ENCODE data around the gene CRYZL1. TPM values are rescaled to one million over a fixed set of nuclear protein-coding genes. Genes with fewer than 3 reads are reported as not detected.
A peak's percentile ranks its signal among the peaks of the same experiment; 100 is the strongest.

Gene CRYZL1
- polyA plus RNA-seq, 3 donors, result 25.9 to 30.6 (median 26.1) TPM

DNA sequence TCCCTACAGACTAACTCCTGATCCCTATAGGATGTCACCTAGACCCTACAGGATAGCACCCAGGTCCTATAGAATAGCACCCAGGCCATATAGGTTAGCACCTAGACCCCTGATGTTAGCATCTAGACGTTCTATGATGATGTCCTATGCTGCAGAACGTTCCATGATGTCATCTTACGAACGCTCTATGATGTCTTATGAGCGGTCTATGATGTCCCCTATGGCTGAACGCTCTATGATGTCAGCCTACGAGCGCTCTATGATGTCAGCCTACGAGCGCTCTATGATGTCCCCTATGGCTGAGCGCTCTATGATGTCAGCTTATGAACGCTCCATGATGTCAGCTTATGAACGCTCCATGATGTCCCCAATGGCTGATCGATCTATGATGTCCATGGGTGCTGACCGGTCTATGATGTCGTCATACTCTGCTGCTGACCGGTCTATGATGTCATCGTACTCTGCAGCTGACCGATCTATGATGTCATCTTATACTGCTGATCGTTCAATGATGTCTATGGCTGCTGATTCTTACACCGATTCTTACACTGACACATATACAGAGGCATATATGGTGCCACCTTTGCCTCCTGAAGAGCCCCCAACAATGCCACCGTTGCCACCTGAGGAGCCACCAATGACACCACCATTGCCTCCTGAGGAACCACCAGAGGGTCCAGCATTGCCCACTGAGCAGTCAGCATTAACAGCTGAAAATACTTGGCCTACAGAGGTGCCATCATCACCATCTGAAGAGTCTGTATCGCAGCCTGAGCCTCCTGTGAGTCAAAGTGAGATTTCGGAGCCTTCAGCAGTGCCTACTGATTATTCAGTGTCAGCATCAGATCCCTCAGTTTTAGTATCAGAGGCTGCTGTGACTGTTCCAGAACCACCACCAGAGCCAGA, 89.2 kb downstream of the CRYZL1 start:
- Histone ChIP-seq H3K27ac (ENCODE audit: low read depth in 1 of 2, low read length in 2 of 2) (peak overlapping the region in 1 of 2 donors; percentile 15), H3K4me1 (ENCODE audit: control insufficient read depth in 1 of 2, insufficient read depth in 2 of 2, low read length in 2 of 2) (no peaks in the 10 kb centered on the region), H2AFZ (ENCODE audit: insufficient read depth, low read depth, low read length, poor library complexity, severe bottlenecking) (no peak overlapping the region), H4K20me1 (ENCODE audit: insufficient read depth, low read length) (peaks cover 99% of the 10 kb centered on the region), H3K4me3 (replicated peaks in 1 of 3; ENCODE audit: low read depth in 2 of 3, low read length in 3 of 3) (no peak overlapping the region), H3K9me3 (replicated peaks in 1 of 2; ENCODE audit: control insufficient read depth in 1 of 2, insufficient read depth in 1 of 2, low read length in 2 of 2) (no peaks in the 10 kb centered on the region), H3K27me3 (ENCODE audit: control insufficient read depth in 2 of 2, insufficient read depth in 2 of 2, low read length in 2 of 2) (no peaks in the 10 kb centered on the region), H3K4me2 (replicated peaks; ENCODE audit: extremely low read depth, low read length, poor library complexity, severe bottlenecking) (no peak overlapping the region), H3K79me2 (ENCODE audit: insufficient read depth, low read length) (peaks cover 100% of the 10 kb centered on the region), H3K9ac (ENCODE audit: insufficient read depth, low read length, poor library complexity, severe bottlenecking) (no peak overlapping the region), H3K36me3 (replicated peaks in 1 of 2; ENCODE audit: control insufficient read depth in 1 of 2, insufficient read depth in 2 of 2, low read length in 2 of 2) (peaks cover 87 to 99% of the 10 kb centered on the region in 2 donors)
- intact Hi-C loops (cut with micrococcal nuclease), result no loop called here
- Mint-ChIP-seq H3K36me3 (peaks cover 77 to 97% of the 10 kb centered on the region in 2 donors), H3K27me3 (ENCODE audit: low read depth in 3 of 3) (no peaks in the 10 kb centered on the region), H3K4me1 (peaks cover 7% of the 10 kb centered on the region), H3K27ac (peak overlapping the region in 6 of 7 donors; percentile 8 to 75 (median 44)), H3K9me3 (peaks cover 0 to 6% (median 0%) of the 10 kb centered on the region in 7 donors), H3K4me3 (no peak overlapping the region)
- DNase-seq, result peak in 1 of 3 donors; percentile 8
- TF ChIP-seq, protein P1, sequence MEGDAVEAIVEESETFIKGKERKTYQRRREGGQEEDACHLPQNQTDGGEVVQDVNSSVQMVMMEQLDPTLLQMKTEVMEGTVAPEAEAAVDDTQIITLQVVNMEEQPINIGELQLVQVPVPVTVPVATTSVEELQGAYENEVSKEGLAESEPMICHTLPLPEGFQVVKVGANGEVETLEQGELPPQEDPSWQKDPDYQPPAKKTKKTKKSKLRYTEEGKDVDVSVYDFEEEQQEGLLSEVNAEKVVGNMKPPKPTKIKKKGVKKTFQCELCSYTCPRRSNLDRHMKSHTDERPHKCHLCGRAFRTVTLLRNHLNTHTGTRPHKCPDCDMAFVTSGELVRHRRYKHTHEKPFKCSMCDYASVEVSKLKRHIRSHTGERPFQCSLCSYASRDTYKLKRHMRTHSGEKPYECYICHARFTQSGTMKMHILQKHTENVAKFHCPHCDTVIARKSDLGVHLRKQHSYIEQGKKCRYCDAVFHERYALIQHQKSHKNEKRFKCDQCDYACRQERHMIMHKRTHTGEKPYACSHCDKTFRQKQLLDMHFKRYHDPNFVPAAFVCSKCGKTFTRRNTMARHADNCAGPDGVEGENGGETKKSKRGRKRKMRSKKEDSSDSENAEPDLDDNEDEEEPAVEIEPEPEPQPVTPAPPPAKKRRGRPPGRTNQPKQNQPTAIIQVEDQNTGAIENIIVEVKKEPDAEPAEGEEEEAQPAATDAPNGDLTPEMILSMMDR (IDR thresholded peaks at IDR 0.05), result no peak
- WGBS (ENCODE audit: insufficient coverage), result 98% methylated on average over 24 of the region's 24 CpGs

DNA sequence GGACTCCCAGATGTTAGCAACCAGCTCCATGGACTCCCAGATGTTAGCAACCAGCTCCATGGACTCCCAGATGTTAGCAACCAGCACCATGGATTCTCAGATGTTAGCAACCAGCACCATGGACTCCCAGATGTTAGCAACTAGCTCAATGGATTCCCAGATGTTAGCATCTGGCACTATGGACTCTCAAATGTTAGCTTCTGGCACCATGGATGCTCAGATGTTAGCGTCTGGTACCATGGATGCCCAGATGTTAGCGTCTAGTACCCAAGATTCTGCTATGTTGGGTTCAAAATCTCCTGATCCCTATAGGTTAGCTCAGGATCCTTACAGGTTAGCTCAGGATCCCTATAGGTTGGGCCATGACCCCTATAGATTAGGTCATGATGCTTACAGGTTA, 89.9 kb downstream of the CRYZL1 start:
- peaks cover 84 to 99% of the 10 kb centered on the region in 2 donors for H3K36me3 ChIP-seq (replicated peaks in 1 of 2; ENCODE audit: control insufficient read depth in 1 of 2, insufficient read depth in 2 of 2, low read length in 2 of 2)
- Mint-ChIP-seq H3K27ac (no peak overlapping the region), H3K4me3 (no peak overlapping the region), H3K9me3 (peaks cover 0 to 6% (median 0%) of the 10 kb centered on the region in 7 donors), H3K36me3 (peaks cover 75 to 97% of the 10 kb centered on the region in 2 donors), H3K27me3 (ENCODE audit: low read depth in 3 of 3) (no peaks in the 10 kb centered on the region), H3K4me1 (peaks cover 7% of the 10 kb centered on the region)
- no peak overlapping the region for H3K27ac ChIP-seq (ENCODE audit: low read depth in 1 of 2, low read length in 2 of 2)
- no peak overlapping the region for H3K4me3 ChIP-seq (replicated peaks in 1 of 3; ENCODE audit: low read depth in 2 of 3, low read length in 3 of 3)
- peaks cover 100% of the 10 kb centered on the region for H3K79me2 ChIP-seq (ENCODE audit: insufficient read depth, low read length)
- no peaks in the 10 kb centered on the region for H3K27me3 ChIP-seq (ENCODE audit: control insufficient read depth in 2 of 2, insufficient read depth in 2 of 2, low read length in 2 of 2)
- intact Hi-C loops (cut with micrococcal nuclease), result no loop called here
- H3K4me1 ChIP-seq (ENCODE audit: control insufficient read depth in 1 of 2, insufficient read depth in 2 of 2, low read length in 2 of 2), result no peaks in the 10 kb centered on the region
- no peak overlapping the region for H2AFZ ChIP-seq (ENCODE audit: insufficient read depth, low read depth, low read length, poor library complexity, severe bottlenecking)
- no peak for DNase-seq
- TF ChIP-seq, protein P1 (IDR thresholded peaks at IDR 0.05), result no peak
- WGBS (ENCODE audit: insufficient coverage), result 96% methylated on average over 2 of the region's 2 CpGs
- H3K4me2 ChIP-seq (replicated peaks; ENCODE audit: extremely low read depth, low read length, poor library complexity, severe bottlenecking), result no peak overlapping the region
- no peaks in the 10 kb centered on the region for H3K9me3 ChIP-seq (replicated peaks in 1 of 2; ENCODE audit: control insufficient read depth in 1 of 2, insufficient read depth in 1 of 2, low read length in 2 of 2)
- peaks cover 99% of the 10 kb centered on the region for H4K20me1 ChIP-seq (ENCODE audit: insufficient read depth, low read length)
- no peak overlapping the region for H3K9ac ChIP-seq (ENCODE audit: insufficient read depth, low read length, poor library complexity, severe bottlenecking)
